ENCODE measurements around the gene SRPK2. TPM values are rescaled to one million over a fixed set of nuclear protein-coding genes. Genes with fewer than 3 reads are reported as not detected.

The SRPK2 gene
- total RNA-seq, 2 donors from 2014 or later = 60.3 to 76.2 TPM

DNA sequence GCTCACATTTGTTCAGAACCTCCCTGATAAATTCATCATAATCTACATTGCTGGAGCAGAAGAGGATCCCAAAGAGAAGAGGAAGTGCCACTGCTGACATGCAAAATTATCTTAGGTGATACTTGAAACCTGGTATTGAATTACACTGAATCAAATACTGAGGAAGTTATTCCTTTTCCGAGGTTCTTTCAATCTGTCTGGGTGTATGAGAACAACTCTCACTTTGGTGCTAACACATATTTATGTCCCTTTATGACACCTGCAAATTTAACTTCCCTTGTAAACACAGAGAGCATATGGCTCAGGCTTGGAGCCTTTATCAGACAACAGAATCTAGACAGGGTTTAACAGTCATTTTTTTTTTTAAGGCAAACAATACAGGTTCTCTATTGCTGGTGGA is 131.4 kb downstream of the SRPK2 start:
- TF ChIP-seq, protein P1, sequence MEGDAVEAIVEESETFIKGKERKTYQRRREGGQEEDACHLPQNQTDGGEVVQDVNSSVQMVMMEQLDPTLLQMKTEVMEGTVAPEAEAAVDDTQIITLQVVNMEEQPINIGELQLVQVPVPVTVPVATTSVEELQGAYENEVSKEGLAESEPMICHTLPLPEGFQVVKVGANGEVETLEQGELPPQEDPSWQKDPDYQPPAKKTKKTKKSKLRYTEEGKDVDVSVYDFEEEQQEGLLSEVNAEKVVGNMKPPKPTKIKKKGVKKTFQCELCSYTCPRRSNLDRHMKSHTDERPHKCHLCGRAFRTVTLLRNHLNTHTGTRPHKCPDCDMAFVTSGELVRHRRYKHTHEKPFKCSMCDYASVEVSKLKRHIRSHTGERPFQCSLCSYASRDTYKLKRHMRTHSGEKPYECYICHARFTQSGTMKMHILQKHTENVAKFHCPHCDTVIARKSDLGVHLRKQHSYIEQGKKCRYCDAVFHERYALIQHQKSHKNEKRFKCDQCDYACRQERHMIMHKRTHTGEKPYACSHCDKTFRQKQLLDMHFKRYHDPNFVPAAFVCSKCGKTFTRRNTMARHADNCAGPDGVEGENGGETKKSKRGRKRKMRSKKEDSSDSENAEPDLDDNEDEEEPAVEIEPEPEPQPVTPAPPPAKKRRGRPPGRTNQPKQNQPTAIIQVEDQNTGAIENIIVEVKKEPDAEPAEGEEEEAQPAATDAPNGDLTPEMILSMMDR (conservative IDR thresholded peaks at IDR 0.05) = no peak
- no peak for DNase-seq
- H3K4me3 Mint-ChIP-seq = no peak overlapping the region
- peaks cover 4% of the 10 kb centered on the region for H3K9me3 ChIP-seq (ENCODE audit: control insufficient read depth, low read length)
- peaks cover 10% of the 10 kb centered on the region for H3K36me3 Mint-ChIP-seq (ENCODE audit: low read depth)
- peaks cover 20% of the 10 kb centered on the region for H3K9me3 Mint-ChIP-seq
- H3K36me3 ChIP-seq (ENCODE audit: control insufficient read depth, insufficient read depth, low read length) = no peaks in the 10 kb centered on the region
- H3K4me3 ChIP-seq (ENCODE audit: low read length) = no peak overlapping the region
- no peak overlapping the region for H3K27ac Mint-ChIP-seq
- H3K27me3 Mint-ChIP-seq (ENCODE audit: insufficient read depth) = no peaks in the 10 kb centered on the region
- 37% methylated on average over 1 of the region's 1 CpG; no CpG with 5 or more reads in 1 of the 2 experiments for WGBS, 2 experiments (ENCODE audit: insufficient coverage in 1 of 2, insufficient read length in 1 of 2)
- H3K9ac ChIP-seq (ENCODE audit: extremely low read depth, low read length, poor library complexity, severe bottlenecking) = no peak overlapping the region
- peaks cover 22% of the 10 kb centered on the region for H3K4me1 Mint-ChIP-seq
- H3K4me1 ChIP-seq (ENCODE audit: control insufficient read depth, insufficient read depth, low read length) = no peaks in the 10 kb centered on the region
- peak overlapping the region; percentile 10 for H3K27ac ChIP-seq (ENCODE audit: low read depth, low read length)
- no peaks in the 10 kb centered on the region for H3K27me3 ChIP-seq (ENCODE audit: control insufficient read depth, insufficient read depth, low read length, poor library complexity, severe bottlenecking)

GRCh38 chr7:105256761-105257231 is 131.9 kb downstream of the SRPK2 start:
- H3K4me1 ChIP-seq (ENCODE audit: control insufficient read depth, insufficient read depth, low read length) = no peaks in the 10 kb centered on the region
- H3K27me3 Mint-ChIP-seq (ENCODE audit: insufficient read depth) = no peaks in the 10 kb centered on the region
- peaks cover 4% of the 10 kb centered on the region for H3K9me3 ChIP-seq (ENCODE audit: control insufficient read depth, low read length)
- no peak overlapping the region for H3K27ac Mint-ChIP-seq
- peaks cover 26% of the 10 kb centered on the region for H3K4me1 Mint-ChIP-seq
- peaks cover 20% of the 10 kb centered on the region for H3K9me3 Mint-ChIP-seq
- H3K4me3 Mint-ChIP-seq = no peak overlapping the region
- TF ChIP-seq, protein P1 (conservative IDR thresholded peaks at IDR 0.05) = no peak
- WGBS, 2 experiments (ENCODE audit: insufficient coverage in 1 of 2, insufficient read length in 1 of 2) = 89 to 93% methylated on average over 2 of the region's 2 CpGs
- peak overlapping the region; percentile 10 for H3K27ac ChIP-seq (ENCODE audit: low read depth, low read length)
- no peak for DNase-seq
- no peak overlapping the region for H3K4me3 ChIP-seq (ENCODE audit: low read length)
- no peaks in the 10 kb centered on the region for H3K36me3 ChIP-seq (ENCODE audit: control insufficient read depth, insufficient read depth, low read length)
- no peak overlapping the region for H3K9ac ChIP-seq (ENCODE audit: extremely low read depth, low read length, poor library complexity, severe bottlenecking)
- no peaks in the 10 kb centered on the region for H3K27me3 ChIP-seq (ENCODE audit: control insufficient read depth, insufficient read depth, low read length, poor library complexity, severe bottlenecking)
- peaks cover 10% of the 10 kb centered on the region for H3K36me3 Mint-ChIP-seq (ENCODE audit: low read depth)

DNA sequence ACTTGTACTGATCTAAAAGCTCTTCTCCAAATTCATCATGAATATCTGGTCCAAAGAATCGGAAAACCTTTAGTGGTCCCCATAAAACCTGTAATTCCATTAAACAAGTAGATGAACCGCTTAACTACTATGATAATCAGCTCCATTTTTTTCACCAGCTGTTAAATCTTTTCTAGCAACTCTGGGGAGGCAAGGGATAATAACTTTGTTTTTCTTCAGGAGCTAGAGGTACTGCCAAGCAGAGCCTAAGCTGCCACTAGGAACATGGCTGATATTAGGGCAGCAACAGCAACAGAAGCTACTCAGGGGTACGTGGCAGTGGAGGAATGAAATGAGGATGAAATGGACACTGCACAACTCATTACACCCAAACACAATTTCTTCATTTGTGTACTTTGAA is 138.0 kb downstream of the SRPK2 start:
- H3K27me3 Mint-ChIP-seq (ENCODE audit: insufficient read depth) = no peaks in the 10 kb centered on the region
- H3K4me1 ChIP-seq (ENCODE audit: control insufficient read depth, insufficient read depth, low read length) = no peaks in the 10 kb centered on the region
- TF ChIP-seq, protein P1 (conservative IDR thresholded peaks at IDR 0.05) = no peak
- H3K9me3 ChIP-seq (ENCODE audit: control insufficient read depth, low read length) = no peaks in the 10 kb centered on the region
- H3K36me3 Mint-ChIP-seq (ENCODE audit: low read depth) = no peaks in the 10 kb centered on the region
- H3K4me3 ChIP-seq (ENCODE audit: low read length) = no peak overlapping the region
- no peak overlapping the region for H3K9ac ChIP-seq (ENCODE audit: extremely low read depth, low read length, poor library complexity, severe bottlenecking)
- peaks cover 14% of the 10 kb centered on the region for H3K27me3 ChIP-seq (ENCODE audit: control insufficient read depth, insufficient read depth, low read length, poor library complexity, severe bottlenecking)
- WGBS, 2 experiments (ENCODE audit: insufficient coverage in 1 of 2, insufficient read length in 1 of 2) = 87 to 92% methylated on average over 2 to 3 of the region's 3 CpGs
- peak overlapping the region; percentile 66 for H3K27ac Mint-ChIP-seq
- H3K9me3 Mint-ChIP-seq = no peaks in the 10 kb centered on the region
- no peak overlapping the region for H3K27ac ChIP-seq (ENCODE audit: low read depth, low read length)
- no peak for DNase-seq
- peaks cover 27% of the 10 kb centered on the region for H3K4me1 Mint-ChIP-seq
- no peak overlapping the region for H3K4me3 Mint-ChIP-seq
- H3K36me3 ChIP-seq (ENCODE audit: control insufficient read depth, insufficient read depth, low read length) = no peaks in the 10 kb centered on the region
